SK-N-SH (cell line): Measurements from ENCODE around the gene MEGF6. TPM values are rescaled to one million over a fixed set of nuclear protein-coding genes. Genes with fewer than 3 reads are reported as not detected.
A peak's percentile ranks its signal among the peaks of the same experiment; 100 is the strongest.

Experiments
- CTCF ChIA-PET: fragments of 300-600, 350-600 bp; formaldehyde crosslinking; extraction: SDS; loops from one replicate; lab custom pipeline; 2021; lab: Yijun Ruan, JAX
- POLR2A ChIA-PET: fragments of 350-600 bp; sonication (Branson Sonifier 250); formaldehyde crosslinking; extraction: SDS; loops from one replicate; lab custom pipeline; 2020; ENCODE audit warnings: antibody characterized with exemption, inconsistent platforms; lab: Yijun Ruan, JAX
- DNase-seq: peaks from one replicate; pipeline ENCODE4 v3.0.0; 2012
- H2AFZ ChIP-seq: fragments of 200-600 bp; sonication (generic); 2 replicates; pipeline ENCODE4 v1.8.1; 2016; ENCODE audit warnings: antibody characterized with exemption, mild to moderate bottlenecking, low read depth
- H3F3A ChIP-seq: fragments of 200-600 bp; sonication (generic); replicated peaks from 2 replicates; pipeline ENCODE3; 2016; ENCODE audit warnings: antibody characterized with exemption, mild to moderate bottlenecking; ENCODE audit not compliant: insufficient read depth
- H3K27ac ChIP-seq, 2 experiments: fragments of 200-500 bp in 1 of 2; fragments of 200-600 bp in 1 of 2; sonication (Bioruptor generic) in 1 of 2; sonication (generic), shearing (Covaris generic) in 1 of 2; 2 replicates each; pipeline versions ENCODE4 v1.5.1 to v1.6.1; 2014 to 2016; ENCODE audit warnings: low read depth in 2 of 2, inconsistent platforms in 1 of 2, low read length in 1 of 2, mild to moderate bottlenecking in 1 of 2, mixed read lengths in 1 of 2
- H3K27me3 ChIP-seq: fragments of 200-600 bp; sonication (generic), shearing (Covaris generic); 2 replicates; pipeline ENCODE4 v1.6.1; 2016; ENCODE audit warnings: mixed run types; ENCODE audit not compliant: insufficient read depth
- H3K36me3 ChIP-seq, 2 experiments: fragments of 200-500 bp in 1 of 2; fragments of 200-600 bp in 1 of 2; sonication (Bioruptor generic) in 1 of 2; sonication (generic) in 1 of 2; replicated peaks in 1 of 2; 2 replicates each; pipeline versions ENCODE3 to v1.5.1; 2014 to 2016; ENCODE audit warnings: low read length in 1 of 2, mild to moderate bottlenecking in 1 of 2; ENCODE audit not compliant: insufficient read depth in 2 of 2, control insufficient read depth in 1 of 2
- H3K4me1 ChIP-seq, 2 experiments: fragments of 200-500 bp in 1 of 2; fragments of 200-600 bp in 1 of 2; sonication (Bioruptor generic) in 1 of 2; sonication (generic), shearing (Covaris generic) in 1 of 2; 2 replicates each; pipeline versions ENCODE4 v1.5.1 to v1.6.1; 2014 to 2016; ENCODE audit warnings: low read depth in 1 of 2, low read length in 1 of 2, mixed run types in 1 of 2; ENCODE audit not compliant: insufficient read depth in 2 of 2, control insufficient read depth in 1 of 2
- H3K4me2 ChIP-seq: fragments of 200-600 bp; sonication (generic), shearing (Covaris generic); 2 replicates; pipeline ENCODE4 v1.6.1; 2017; ENCODE audit warnings: mixed run types
- H3K4me3 ChIP-seq, 2 experiments: fragments of 200-500 bp in 1 of 2; fragments of 200-600 bp in 1 of 2; sonication (Bioruptor generic) in 1 of 2; sonication (generic), shearing (Covaris generic) in 1 of 2; 2 replicates each; pipeline versions ENCODE4 v1.5.1 to v1.8.1; 2014 to 2016; ENCODE audit warnings: low read depth in 2 of 2, inconsistent platforms in 1 of 2, low read length in 1 of 2, mild to moderate bottlenecking in 1 of 2, mixed read lengths in 1 of 2, moderate library complexity in 1 of 2
- H3K79me2 ChIP-seq: fragments of 200-600 bp; sonication (generic); 2 replicates; pipeline ENCODE4 v1.8.1; 2017; ENCODE audit warnings: mild to moderate bottlenecking; ENCODE audit not compliant: insufficient read depth
- H3K9ac ChIP-seq: fragments of 200-600 bp; sonication (generic); 2 replicates; pipeline ENCODE4 v1.6.1; 2017; ENCODE audit warnings: mixed run types
- H3K9me2 ChIP-seq: fragments of 200-600 bp; sonication (generic); 2 replicates; pipeline ENCODE4 v1.6.1; 2017; ENCODE audit warnings: mixed run types
- H3K9me3 ChIP-seq: fragments of 200-600 bp; sonication (generic); 2 replicates; pipeline ENCODE4 v1.6.1; 2017; ENCODE audit warnings: mixed run types, mild to moderate bottlenecking, moderate library complexity
- H4K20me1 ChIP-seq: fragments of 200-600 bp; sonication (generic); 2 replicates; pipeline ENCODE4 v1.6.1; 2017; ENCODE audit warnings: mild to moderate bottlenecking, mixed run types; ENCODE audit not compliant: insufficient read depth
- CHD2 ChIP-seq: fragments of 150-350 bp; IDR thresholded peaks from 2 replicates; pipeline ENCODE4 v1.6.1; 2018; ENCODE audit warnings: low read length; ENCODE audit not compliant: partially characterized antibody
- CTCF ChIP-seq: fragments of 200-600 bp; sonication (generic); IDR thresholded peaks from 2 replicates; pipeline ENCODE4 v1.6.1; 2017; ENCODE audit warnings: antibody characterized with exemption, mild to moderate bottlenecking, moderate library complexity
- EZH2phosphoT487 ChIP-seq: fragments of 200-600 bp; sonication (generic); IDR thresholded peaks from 2 replicates; pipeline ENCODE4 v1.6.1; 2017; ENCODE audit warnings: low read depth, mixed run types, mild to moderate bottlenecking, antibody characterized with exemption, moderate library complexity, borderline replicate concordance
- FOXJ3 ChIP-seq: sonication (generic); formaldehyde crosslinking; IDR thresholded peaks from 2 replicates; pipeline ENCODE4 v1.5.1; 2020; ENCODE audit warnings: mild to moderate bottlenecking, missing genetic modification reagents
- GABPA ChIP-seq: IDR thresholded peaks from 2 replicates; pipeline ENCODE4 v1.4.0; 2012; ENCODE audit warnings: low read depth, mild to moderate bottlenecking
- IRF3 ChIP-seq: fragments of 150-350 bp; IDR thresholded peaks from 2 replicates; pipeline ENCODE4 v1.6.1; 2016; ENCODE audit warnings: mild to moderate bottlenecking, low read depth, low read length
- JUND ChIP-seq: IDR thresholded peaks from 2 replicates; pipeline ENCODE4 v1.4.0; 2012
- MAX ChIP-seq: IDR thresholded peaks from 2 replicates; pipeline ENCODE4 v1.4.0; 2012; ENCODE audit warnings: low read depth
- MEF2A ChIP-seq: IDR thresholded peaks from 2 replicates; pipeline ENCODE4 v1.4.0; 2012; ENCODE audit warnings: low read depth, borderline replicate concordance
- PBX3 ChIP-seq: IDR thresholded peaks from 2 replicates; pipeline ENCODE4; 2012
- POLR2AphosphoS5 ChIP-seq: IDR thresholded peaks from 2 replicates; pipeline ENCODE4 v1.6.1; 2012; ENCODE audit warnings: low read depth, low read length
- REST ChIP-seq: IDR thresholded peaks from 2 replicates; pipeline ENCODE4 v1.6.1; 2012; ENCODE audit warnings: mild to moderate bottlenecking, low read depth, low read length, moderate library complexity
- SMC3 ChIP-seq: IDR thresholded peaks from 2 replicates; pipeline ENCODE4 v1.6.1; 2012; ENCODE audit warnings: low read depth, low read length, improper control_type of control experiment
- TCF12 ChIP-seq: IDR thresholded peaks from 2 replicates; pipeline ENCODE4 v1.4.0; 2012
- USF2 ChIP-seq: fragments of 150-350 bp; IDR thresholded peaks from 2 replicates; pipeline ENCODE4 v1.6.1; 2017; ENCODE audit warnings: antibody characterized with exemption, low read length, low read depth, borderline replicate concordance
- WGBS: methylation state at CpG from one replicate; pipeline ENCODE4 v1.1.6; 2017; ENCODE audit warnings: low lambda C conversion rate; 5-methylcytosine and 5-hydroxymethylcytosine counted together
- polyA plus RNA-seq, 3 experiments: library from polyadenylated mRNA; depleted of rRNA; stranded (reverse); fragments of >200 nt; gene quantifications; 2 replicates each; pipeline ENCODE4 v1.2.3, GENCODE V29; 2012

The MEGF6 gene
- polyA plus RNA-seq, 1 of the 3 experiments (the other 2 are of a cell fraction), result 7.6 TPM

- 75% methylated on average over 4 of the region's 27 CpGs for WGBS
- CTCF ChIA-PET, result interaction anchor here (0.7 to 10.4 kb wide), 12 partner anchors 11 to 101 kb away, joined by 3 to 78 read pairs (median 5); no protein-coding TSS in a partner anchor
These were observed 58.0 kb downstream of the MEGF6 start for GRCh38 chr1:3553166-3553939.

More at GRCh38 chr1:3553166-3553939, 58.0 kb downstream of the MEGF6 start:
- Histone ChIP-seq H3K9me3 (no peaks in the 10 kb centered on the region), H3K4me1 (peaks cover 0 to 58% of the 10 kb centered on the region in 2 experiments; a peak in 1 of 4 replicates), H3K79me2 (no peaks in the 10 kb centered on the region), H3K9ac (no peak overlapping the region), H3K9me2 (no peaks in the 10 kb centered on the region), H3K36me3 (no peaks in the 10 kb centered on the region), H3K27ac (no peak overlapping the region; a peak in 1 of 4 replicates), H3K4me3 (no peak overlapping the region), H2AFZ (no peak overlapping the region), H4K20me1 (no peaks in the 10 kb centered on the region), H3K4me2 (no peak overlapping the region), H3K27me3 (no peaks in the 10 kb centered on the region), H3F3A (no peaks in the 10 kb centered on the region)
- DNase-seq, result peak; percentile 76
- POLR2A ChIA-PET, result interaction anchor here (1.0 kb wide), 1 partner anchor 20 kb away, joined by 3 read pairs; no protein-coding TSS in a partner anchor
- no peak for TF ChIP-seq CHD2
- no peak for TF ChIP-seq JUND
- TF ChIP-seq PBX3, result no peak
- TF ChIP-seq SMC3, result no peak
- TF ChIP-seq MAX, result no peak
- no peak for TF ChIP-seq USF2
- TF ChIP-seq TCF12, result no peak
- TF ChIP-seq FOXJ3 (CRISPR knock-in tag), result no peak
- no peak for TF ChIP-seq IRF3
- no peak for TF ChIP-seq POLR2AphosphoS5
- no peak for TF ChIP-seq REST
- TF ChIP-seq EZH2phosphoT487, result no peak
- no peak for TF ChIP-seq MEF2A
- TF ChIP-seq CTCF, result no peak
- TF ChIP-seq GABPA, result no peak
